ENCODE measurements around the gene SMG6. TPM values are rescaled to one million over a fixed set of nuclear protein-coding genes. Genes with fewer than 3 reads are reported as not detected.
A peak's percentile ranks its signal among the peaks of the same experiment; 100 is the strongest.

Gene SMG6
- total and polyA plus RNA-seq, 11 donors = 12.2 to 38.6 (median 22.1) TPM

- intact Hi-C loops (cut with DNase I) = loop anchor here in 7 of 10 donors (1.0 to 10.0 kb wide), 11 partner anchors 38 to 119 kb away; partner anchors contain the start of gene HIC1 (in 1 of the 7)
- TF ChIP-seq CTCF (IDR thresholded peaks at IDR 0.05) (no peak), POLR2A (IDR thresholded peaks at IDR 0.05) (no peak)
- Histone ChIP-seq H3K36me3 (peaks cover 0 to 23% (median 9%) of the 10 kb centered on the region in 9 donors), H3K27ac (peak overlapping the region; percentile 55 to 97 (median 87)), H3K4me3 (peak overlapping the region in 2 of 12 donors; percentile 3 to 10), H3K4me1 (peaks cover 21 to 97% (median 79%) of the 10 kb centered on the region in 12 donors), H3K9me3 (no peaks in the 10 kb centered on the region), H3K27me3 (no peaks in the 10 kb centered on the region)
- DNase-seq (no peak), ATAC-seq (no peak)
- WGBS, 4 donors = 61 to 76% (median 68%) methylated on average over 3 of the region's 3 CpGs
Observed at GRCh38 chr17:2174014-2174413, 129.6 kb downstream of the SMG6 start.

GRCh38 chr17:2172999-2173398, 130.6 kb downstream of the SMG6 start:
- Histone ChIP-seq H3K36me3 (peaks cover 0 to 31% (median 16%) of the 10 kb centered on the region in 9 donors), H3K9me3 (no peaks in the 10 kb centered on the region), H3K4me1 (peaks cover 19 to 87% (median 69%) of the 10 kb centered on the region in 12 donors), H3K27ac (peak overlapping the region; percentile 30 to 97 (median 87)), H3K27me3 (no peaks in the 10 kb centered on the region), H3K4me3 (peak overlapping the region in 1 of 12 donors; percentile 43)
- 22 to 50% (median 41%) methylated on average over 1 of the region's 1 CpG for WGBS, 4 donors
- intact Hi-C loops (cut with DNase I) = loop anchor here in 7 of 10 donors (2.0 to 10.0 kb wide), 12 partner anchors 39 to 118 kb away; partner anchors contain the start of gene HIC1 (in 1 of the 7)
- TF ChIP-seq CTCF (IDR thresholded peaks at IDR 0.05) (no peak), POLR2A (IDR thresholded peaks at IDR 0.05) (no peak)
- DNase-seq (peak in 2 of 5 donors; percentile 50 to 76), ATAC-seq (peak; percentile 42 to 63 (median 62))

- no peaks in the 10 kb centered on the region for H3K9me3 ChIP-seq
- DNase-seq = peak; percentile 75 to 88 (median 84)
- TF ChIP-seq POLR2A (IDR thresholded peaks at IDR 0.05) = no peak
- no peak for TF ChIP-seq CTCF (IDR thresholded peaks at IDR 0.05)
- no peaks in the 10 kb centered on the region for H3K27me3 ChIP-seq
- H3K4me3 ChIP-seq = peak overlapping the region in 9 of 12 donors; percentile 12 to 43 (median 24)
- peak; percentile 59 to 84 (median 80) for ATAC-seq
- peak overlapping the region; percentile 36 to 97 (median 87) for H3K27ac ChIP-seq
- intact Hi-C loops (cut with DNase I) = loop anchor here in 7 of 10 donors (2.0 to 10.0 kb wide), 12 partner anchors 40 to 117 kb away; partner anchors contain the start of gene HIC1 (in 1 of the 7)
- H3K36me3 ChIP-seq = peaks cover 0 to 36% (median 22%) of the 10 kb centered on the region in 9 donors
- 4 to 20% (median 9%) methylated on average over 16 of the region's 16 CpGs for WGBS, 4 donors
- peaks cover 19 to 79% (median 61%) of the 10 kb centered on the region in 12 donors for H3K4me1 ChIP-seq
Observed at GRCh38 chr17:2172077-2172851, 131.3 kb downstream of the SMG6 start.

- 7 to 17% (median 9%) methylated on average over 6 of the region's 6 CpGs for WGBS, 4 donors
- Histone ChIP-seq H3K27me3 (no peaks in the 10 kb centered on the region), H3K9me3 (no peaks in the 10 kb centered on the region), H3K4me3 (peak overlapping the region in 8 of 12 donors; percentile 12 to 43 (median 25)), H3K27ac (peak overlapping the region; percentile 36 to 97 (median 87)), H3K4me1 (peaks cover 15 to 73% (median 56%) of the 10 kb centered on the region in 12 donors), H3K36me3 (peaks cover 0 to 39% (median 22%) of the 10 kb centered on the region in 9 donors)
- ATAC-seq (peak; percentile 3 to 33 (median 22)), DNase-seq (peak in 3 of 5 donors; percentile 62 to 74 (median 62))
- no peak for TF ChIP-seq POLR2A (IDR thresholded peaks at IDR 0.05)
- no peak for TF ChIP-seq CTCF (IDR thresholded peaks at IDR 0.05)
- intact Hi-C loops (cut with DNase I) = loop anchor here in 7 of 10 donors (2.0 to 10.0 kb wide), 12 partner anchors 41 to 117 kb away; partner anchors contain the start of gene HIC1 (in 1 of the 7)
Observed at GRCh38 chr17:2171702-2172076, 131.9 kb downstream of the SMG6 start.

Measured in heart left ventricle (tissue), 16 donors.